Medulla oblongata (tissue), 1 donor: ENCODE data around the gene MSMB.
"Not testable (repeated sequence)": the region's sequence is repeated elsewhere in the genome, so short reads cannot be mapped to it uniquely, and the experiment has no call there.

ENCODE experiments used
- DNase-seq: peaks from one replicate; pipeline ENCODE4 v3.0.0-alpha.2; 2015; ENCODE audit errors: extremely low spot score

Gene MSMB

DNA sequence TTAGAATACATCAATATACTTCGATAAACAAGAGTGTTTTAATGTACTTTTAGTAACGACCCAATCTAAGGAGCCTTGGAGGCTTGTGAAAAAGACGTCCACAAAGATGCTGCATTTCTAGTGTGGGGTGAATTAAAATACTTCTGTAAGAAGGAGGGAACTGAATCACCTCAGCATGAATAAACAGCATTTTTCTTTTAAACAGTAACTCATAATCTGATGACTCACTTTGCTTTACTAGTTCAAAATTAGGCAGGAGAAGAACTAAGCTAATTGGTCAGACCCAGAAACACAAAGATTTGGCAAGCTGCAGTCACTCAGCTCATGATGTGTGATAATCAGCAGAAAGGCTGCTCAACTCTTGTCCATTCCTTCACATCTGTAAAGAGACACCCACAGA is 39.9 kb downstream of the MSMB start:
- no peak for DNase-seq

DNA sequence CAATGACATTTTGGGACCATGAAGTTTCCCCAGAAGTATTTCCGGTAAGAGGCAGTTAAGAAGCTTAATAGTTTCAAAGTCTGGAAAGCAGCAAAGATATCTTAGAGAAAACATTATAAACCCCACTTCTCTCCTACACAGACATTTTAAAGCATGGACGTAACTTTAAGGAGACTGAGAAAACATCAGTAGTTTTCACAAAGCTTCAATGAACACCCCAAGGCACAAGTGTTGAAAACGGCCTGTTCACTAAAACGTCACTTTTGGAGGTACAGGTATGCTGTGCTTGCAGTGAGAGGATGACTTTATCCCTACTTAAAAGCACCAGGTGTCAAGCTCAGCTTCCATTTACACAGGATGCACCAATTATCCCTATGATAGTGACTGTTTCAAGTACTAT is 40.7 kb downstream of the MSMB start:
- DNase-seq: no peak

DNA sequence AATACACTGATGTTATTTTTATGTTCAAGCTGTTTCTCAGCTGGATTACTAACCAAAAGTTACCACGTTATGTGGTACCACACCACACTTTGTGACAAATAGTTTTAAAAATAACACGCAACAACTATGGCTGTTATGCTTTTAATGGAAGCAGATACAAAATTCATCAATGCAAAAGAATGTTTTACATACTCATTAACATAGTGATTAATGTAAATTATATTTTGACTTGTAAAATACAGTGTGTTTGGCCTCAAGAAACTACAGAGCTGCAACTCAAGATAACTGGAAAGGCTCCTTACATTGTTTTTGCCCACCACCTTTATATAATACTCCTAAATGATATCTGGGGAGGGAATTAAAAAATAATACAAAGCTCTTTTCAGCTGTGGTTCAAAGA is 41.1 kb downstream of the MSMB start:
- no peak for DNase-seq

DNA sequence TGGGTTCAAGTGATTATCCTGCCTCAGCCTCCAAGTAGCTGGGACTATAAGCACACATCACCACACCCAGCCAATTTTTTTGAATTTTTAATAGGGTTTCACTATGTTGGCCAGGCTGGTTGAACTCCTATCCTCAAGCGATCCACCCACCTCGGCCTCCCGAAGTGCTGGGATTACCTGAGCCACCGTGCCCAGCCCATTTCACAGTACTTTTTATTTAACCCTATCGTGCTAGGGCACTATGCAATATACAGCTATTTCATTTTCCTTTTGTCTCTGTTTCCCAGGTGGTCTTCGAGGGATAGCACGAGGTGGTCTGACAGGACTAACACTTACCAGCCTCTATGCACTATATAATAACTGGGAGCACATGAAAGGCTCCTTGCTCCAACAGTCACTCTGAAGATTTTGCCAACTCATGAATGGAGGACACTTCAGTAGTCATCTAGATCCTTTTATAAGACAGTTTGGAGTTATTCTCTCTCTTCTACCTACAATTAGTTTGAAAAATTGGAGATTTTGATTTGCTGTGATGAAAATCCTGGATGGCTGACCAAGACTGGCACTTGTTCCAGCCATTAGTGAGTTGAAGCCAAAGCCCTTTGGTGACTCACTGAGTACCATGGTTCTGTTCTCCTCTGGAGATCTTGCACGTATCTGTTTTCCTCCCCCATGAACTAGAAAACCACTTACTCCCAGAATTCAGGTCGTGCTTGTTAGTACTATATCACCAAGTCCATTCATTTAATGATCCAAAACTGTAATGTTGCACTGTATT is 43.0 kb downstream of the MSMB start:
- no peak for DNase-seq

DNA sequence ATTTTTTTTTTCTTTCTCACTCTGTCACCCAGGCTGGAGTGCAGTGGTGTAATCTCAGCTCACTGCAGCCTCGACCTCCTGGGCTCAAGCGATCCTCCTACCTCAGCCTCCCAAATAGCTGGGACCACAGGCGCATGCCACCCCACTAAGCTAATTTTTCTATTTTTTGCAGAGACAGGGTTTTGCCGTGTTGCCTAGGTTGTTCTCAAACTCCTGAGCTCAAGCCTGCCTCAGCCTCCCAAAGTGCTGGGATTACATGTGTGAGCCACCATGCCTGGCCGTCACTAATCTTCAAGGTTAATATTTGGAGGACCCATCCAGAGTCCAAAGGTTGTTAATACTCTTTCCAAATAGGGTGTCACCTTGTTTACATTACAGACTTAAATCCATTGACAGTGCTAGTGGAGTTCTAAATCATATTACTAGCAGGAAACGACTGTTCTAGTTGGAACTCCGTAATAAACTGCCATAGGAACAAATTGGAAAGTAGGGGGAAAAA is 43.8 kb downstream of the MSMB start:
- not testable (repeated sequence) for DNase-seq

DNA sequence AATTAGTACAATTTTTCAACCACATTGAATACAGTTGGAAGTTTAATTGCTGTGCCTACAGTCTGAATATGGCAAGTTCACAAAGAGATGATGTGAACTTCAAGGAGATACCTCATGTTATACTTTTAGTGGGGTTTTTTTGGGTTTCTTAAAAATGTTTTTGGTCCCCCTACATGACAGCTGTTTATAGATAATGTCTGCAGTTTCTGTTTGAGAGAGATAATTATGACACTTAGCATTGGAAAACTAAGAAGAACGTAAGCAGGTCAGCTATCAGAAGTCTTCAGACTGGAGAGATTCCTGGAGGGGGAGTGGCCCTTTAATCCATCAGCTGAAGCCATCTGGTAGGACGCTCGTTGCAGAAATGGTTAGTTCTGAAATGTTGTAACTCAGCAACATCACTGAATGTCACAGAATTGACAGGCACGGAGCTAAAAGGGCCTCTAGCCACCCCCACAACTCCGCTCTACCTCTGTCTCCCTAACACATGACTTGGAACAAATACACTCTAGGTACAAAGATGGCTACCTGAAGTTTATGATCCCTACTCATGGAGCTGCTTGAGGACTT is 44.8 kb downstream of the MSMB start:
- no peak for DNase-seq

DNA sequence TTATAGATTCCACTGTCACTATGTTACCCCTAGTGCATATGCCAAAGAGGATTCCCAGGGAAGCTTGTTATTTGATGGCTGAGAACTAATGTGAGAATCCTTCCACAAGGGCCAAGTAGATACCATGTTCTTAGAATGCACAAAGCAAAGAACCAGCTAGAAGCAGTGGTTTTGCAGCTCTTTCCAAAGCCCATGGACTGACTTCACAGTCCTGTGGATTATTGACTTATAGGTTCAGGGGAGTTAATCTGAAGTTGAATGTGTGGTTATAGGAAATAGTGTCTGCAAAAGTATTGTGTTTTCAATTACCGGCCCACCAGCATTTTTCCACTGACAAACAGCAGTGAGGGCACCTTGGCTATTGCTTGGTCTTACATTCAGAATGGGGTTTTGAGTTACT is 45.5 kb downstream of the MSMB start:
- DNase-seq: no peak

DNA sequence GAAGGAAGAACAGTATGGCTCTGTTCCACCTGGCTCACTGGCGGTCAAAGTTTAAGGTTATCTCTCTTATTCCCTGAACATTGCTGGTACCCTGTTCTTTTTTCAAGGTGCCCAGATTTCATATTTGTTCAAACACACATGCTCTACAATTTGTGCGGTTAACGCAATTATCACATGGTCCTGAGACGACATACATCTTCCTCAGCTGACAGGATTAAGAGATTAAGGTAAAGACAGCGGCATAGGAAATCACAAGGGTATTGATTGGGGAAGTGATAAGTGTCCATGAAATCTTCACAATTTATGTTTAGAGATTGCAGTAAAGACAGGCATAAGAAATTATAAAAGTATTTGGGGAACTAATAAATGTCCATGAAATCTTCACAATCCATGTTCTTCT is 46.1 kb downstream of the MSMB start:
- DNase-seq: not testable (repeated sequence)

DNA sequence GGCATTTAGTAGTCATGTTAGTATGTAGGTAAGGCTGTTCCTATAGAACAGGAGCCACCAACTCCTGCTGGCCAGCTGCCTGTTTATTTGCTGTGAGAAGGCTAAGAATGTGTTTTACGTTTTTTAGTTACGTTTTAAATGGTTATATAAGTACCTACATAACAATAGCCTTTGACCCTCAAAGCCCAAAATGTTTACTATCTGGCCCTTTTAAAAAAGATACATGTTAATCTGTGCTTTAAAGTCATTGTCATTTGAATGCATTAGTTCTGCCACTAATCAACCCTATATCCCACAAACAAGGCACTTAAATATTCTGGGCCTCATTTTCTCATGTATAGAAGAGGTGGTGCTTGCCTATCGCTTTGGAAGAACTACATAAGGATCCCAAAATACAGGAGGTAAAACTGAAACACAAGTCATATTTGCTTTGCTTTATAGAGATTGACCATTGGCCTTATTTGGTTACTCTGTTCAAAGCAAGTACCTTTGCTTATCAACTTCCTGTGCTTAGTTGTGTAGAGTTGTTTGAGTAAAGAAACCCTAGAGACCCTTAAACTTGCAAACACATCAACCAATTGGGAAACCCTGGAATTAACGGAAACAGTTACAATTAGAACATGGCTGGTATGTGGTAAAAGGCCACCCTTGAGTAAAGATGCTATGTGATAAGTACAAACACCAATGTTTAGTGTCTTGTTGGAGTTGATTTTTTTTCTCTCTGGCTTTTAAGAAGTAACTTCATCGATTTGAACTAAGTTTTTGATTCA is 47.9 kb downstream of the MSMB start:
- DNase-seq: no peak

DNA sequence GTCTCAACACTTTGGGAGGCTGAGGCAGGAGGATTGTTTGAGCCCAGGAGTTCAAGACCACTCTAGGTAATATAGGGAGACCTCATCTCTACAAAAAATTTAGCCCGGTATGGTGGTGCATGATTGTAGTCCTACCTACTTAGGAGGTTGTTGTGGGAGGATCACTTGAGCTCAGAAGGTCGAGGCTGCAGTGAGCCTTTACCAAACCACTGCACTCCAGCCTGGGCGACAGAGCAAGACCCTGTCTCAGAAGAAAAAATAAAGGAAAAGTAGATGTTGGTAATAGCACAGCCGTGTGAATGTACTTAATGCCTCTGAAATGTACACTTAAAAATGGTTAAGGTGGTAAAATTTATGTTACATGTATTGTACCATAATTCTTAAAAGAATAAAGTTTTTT is 48.5 kb downstream of the MSMB start:
- DNase-seq: no peak

DNA sequence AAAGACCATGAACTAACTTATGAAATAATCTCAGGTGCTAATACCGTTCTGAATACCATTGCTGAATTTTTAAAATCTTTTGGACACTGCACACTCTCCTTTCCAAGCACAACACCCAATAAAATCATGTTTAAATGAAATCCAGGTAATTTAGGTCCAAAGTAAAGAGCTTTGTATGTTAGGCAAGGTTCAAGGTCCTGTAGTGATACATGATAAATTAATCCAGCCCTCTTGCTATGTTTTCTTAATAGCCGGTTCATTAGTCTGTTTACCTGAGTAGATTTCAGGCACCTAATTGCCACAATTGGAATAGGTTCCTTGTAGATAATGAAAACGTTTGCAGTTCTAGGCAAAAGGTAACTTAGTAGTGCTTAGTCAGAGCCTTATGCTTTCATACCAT is 60.5 kb downstream of the MSMB start:
- DNase-seq: not testable (repeated sequence)

DNA sequence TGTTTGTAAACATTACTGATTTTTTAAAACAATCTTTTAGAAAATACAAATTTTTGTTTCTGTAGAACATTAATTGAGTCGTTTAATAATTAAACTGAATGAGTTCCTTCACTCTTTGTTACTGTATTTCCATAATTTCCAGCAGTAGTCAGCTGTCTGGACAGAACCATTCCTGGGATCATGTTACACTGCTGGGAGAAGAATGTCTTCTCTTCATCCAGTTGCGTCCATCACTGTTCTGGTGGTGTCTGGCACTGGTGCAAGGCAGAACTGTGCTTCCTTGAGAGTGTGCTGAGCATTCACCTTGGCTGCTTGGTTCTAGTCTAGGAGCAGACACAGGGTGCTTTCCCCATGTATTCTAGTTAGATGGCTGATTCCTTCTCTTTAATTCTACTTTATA is 61.6 kb downstream of the MSMB start:
- DNase-seq: not testable (repeated sequence)

DNA sequence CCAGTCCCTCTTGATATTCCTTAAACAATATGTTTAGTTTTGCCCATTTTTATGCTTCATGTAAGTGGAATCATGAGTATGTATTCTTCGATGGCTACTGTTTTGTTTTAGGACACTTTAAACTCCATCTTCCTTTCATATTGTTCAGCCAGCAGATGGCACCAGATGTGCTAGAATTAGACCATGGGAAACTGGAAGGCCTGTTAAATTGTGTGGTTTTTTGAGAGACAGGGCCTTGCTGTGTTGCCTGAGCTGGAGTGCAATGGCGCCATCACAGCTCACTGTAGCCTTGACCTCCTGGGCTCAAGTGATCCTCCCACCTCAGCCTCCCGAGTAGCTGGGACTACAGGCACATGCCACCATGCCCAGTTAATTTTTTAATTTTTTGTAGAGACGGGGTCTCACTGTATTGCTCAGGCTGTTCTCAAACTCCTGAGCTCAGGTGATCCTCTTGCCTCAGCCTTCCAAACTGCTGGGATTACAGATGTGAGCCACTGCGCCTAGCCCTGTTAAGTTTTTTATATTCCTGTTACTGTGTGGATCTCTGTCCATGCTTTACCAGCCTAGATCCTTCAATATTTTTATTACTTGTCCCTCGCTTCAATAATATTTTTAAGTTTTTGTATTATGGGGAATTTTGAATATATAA is 62.4 kb downstream of the MSMB start:
- DNase-seq: peak; percentile 60
